Psoas muscle (tissue), 8 donors: ENCODE measurements around the gene FHL3. TPM values are rescaled to one million over a fixed set of nuclear protein-coding genes. Genes with fewer than 3 reads are reported as not detected.

Experiments
- ATAC-seq, 4 donors: fragments of 200-7000 bp; cut with Tn5 transposase; one replicate each; pipeline ENCODE4 v1.9.1; 2020; ENCODE audit warnings: moderate library complexity in 3 of 4, mild to moderate bottlenecking in 2 of 4
- DNase-seq, 2 donors: peaks; one replicate each; pipeline ENCODE4 v3.0.0-alpha.2; 2020
- H3K27ac ChIP-seq: fragments of 200-600 bp; one replicate; pipeline ENCODE4 v1.8.0; 2022
- H3K27me3 ChIP-seq, 3 donors: fragments of 200-600 bp in 1 of 3; one replicate each; pipeline versions ENCODE4 v1.6.1 to v1.8.0; 2013 to 2022; ENCODE audit warnings: low read length in 2 of 3, mild to moderate bottlenecking in 2 of 3, moderate library complexity in 1 of 3; ENCODE audit not compliant: insufficient read depth in 3 of 3
- H3K36me3 ChIP-seq, 2 donors: fragments of 200-600 bp in 1 of 2; one replicate each; pipeline versions ENCODE4 v1.6.1 to v1.8.0; 2013 to 2022; ENCODE audit warnings: low read depth in 1 of 2, mild to moderate bottlenecking in 1 of 2, moderate library complexity in 1 of 2; ENCODE audit not compliant: insufficient read depth in 1 of 2
- H3K4me1 ChIP-seq: fragments of 200-600 bp; one replicate; pipeline ENCODE4 v1.8.0; 2022
- H3K4me3 ChIP-seq: fragments of 200-600 bp; one replicate; pipeline ENCODE4 v1.8.0; 2022; ENCODE audit warnings: mild to moderate bottlenecking
- H3K9me3 ChIP-seq: fragments of 200-600 bp; one replicate; pipeline ENCODE4 v1.8.0; 2022
- CTCF ChIP-seq: fragments of 200-600 bp; IDR thresholded peaks from one replicate; pipeline ENCODE4 v1.8.0; 2022; ENCODE audit warnings: antibody characterized with exemption
- WGBS, 3 donors: extraction: QIAGEN DNeasy Blood & Tissue Kit; methylation state at CpG; one replicate each; pipeline versions ENCODE4 v1.1.6 to v1.1.7; 2013; 5-methylcytosine and 5-hydroxymethylcytosine counted together
- intact Hi-C, 2 donors: fragments of 100-400 bp; cut with DNase I; formaldehyde crosslinking; loops; one replicate each; pipeline versions ENCODE4 v1.11.0 to v1.14.2; 2022
- polyA plus RNA-seq, 3 donors: library from polyadenylated mRNA; stranded (reverse); fragments of 200-250 nt; gene quantifications; one replicate each; pipeline ENCODE4 v1.2.3, GENCODE V29; 2013
- total RNA-seq, 4 donors: library from RNA; stranded (reverse); fragmentation: NEBNext Ultra II Directional in 2 of 4; extraction: Animal tissue kit (Norgen Biotek cat#: 25700) in 2 of 4; gene quantifications; one replicate each; pipeline versions ENCODE4 v1.2.1 to v1.2.4, GENCODE V29; 2021 to 2023
- donor health status: healthy with polysubstance abuse.
- donor health status: DM: no; HTN: no; CAD: no; lungs with moderate emphysema.
- donor health status: Bipolar disorder and iron deficiency.
- donor health status: healthy.
- donor health status: DM: yes; HTN: yes; CAD: no.
- donor health status: DM: no; HTN: no; CAD: no.
- donor health status: DM: no; HTN: no; CAD: no.
- donor health status: DM: yes; HTN: yes; CAD: no.

FHL3 gene
- total and polyA plus RNA-seq, 7 donors: 41.6 to 1,187 (median 491) TPM

- Histone ChIP-seq H3K9me3 (no peaks in the 10 kb centered on the region), H3K36me3 (peaks cover 5 to 26% of the 10 kb centered on the region in 2 donors), H3K27me3 (no peaks in the 10 kb centered on the region), H3K27ac (peak overlapping the region; percentile 72), H3K4me3 (peak overlapping the region; percentile 15), H3K4me1 (peaks cover 62% of the 10 kb centered on the region)
- intact Hi-C loops: loop anchor here in 1 of 2 donors (5.0 to 10.0 kb wide), 3 partner anchors 557 to 1865 kb away; no protein-coding TSS in a partner anchor
- TF ChIP-seq CTCF: no peak
- ATAC-seq (peak; percentile 57 to 71 (median 66)), DNase-seq (peak; percentile 37 to 72)
- 7 to 13% (median 9%) methylated on average over 11 to 12 of the region's 12 CpGs for WGBS, 3 donors
These were observed 24.6 kb upstream of the FHL3 start for GRCh38 chr1:38029685-38030511.

- WGBS, 3 donors: 8 to 12% (median 10%) methylated on average over 23 of the region's 23 CpGs
- Histone ChIP-seq H3K4me3 (no peak overlapping the region), H3K27ac (peak overlapping the region; percentile 72), H3K27me3 (no peaks in the 10 kb centered on the region), H3K4me1 (peaks cover 68% of the 10 kb centered on the region), H3K36me3 (peaks cover 7 to 33% of the 10 kb centered on the region in 2 donors), H3K9me3 (no peaks in the 10 kb centered on the region)
- TF ChIP-seq CTCF: no peak
- intact Hi-C loops: loop anchor here in 1 of 2 donors (5.0 to 10.0 kb wide), 3 partner anchors 558 to 1864 kb away; no protein-coding TSS in a partner anchor
- ATAC-seq (peak; percentile 37 to 64 (median 57)), DNase-seq (peak; percentile 39 to 75)
These were observed 23.9 kb upstream of the FHL3 start for GRCh38 chr1:38029081-38029681.

GRCh38 chr1:38028671-38029070 is 23.4 kb upstream of the FHL3 start:
- ATAC-seq (peak in 3 of 4 donors; percentile 3 to 14 (median 10)), DNase-seq (no peak)
- Histone ChIP-seq H3K4me3 (no peak overlapping the region), H3K4me1 (peaks cover 73% of the 10 kb centered on the region), H3K9me3 (no peaks in the 10 kb centered on the region), H3K36me3 (peaks cover 7 to 38% of the 10 kb centered on the region in 2 donors), H3K27me3 (no peaks in the 10 kb centered on the region), H3K27ac (peak overlapping the region; percentile 72)
- WGBS, 3 donors: 43 to 78% (median 49%) methylated on average over 2 of the region's 2 CpGs
- no peak for TF ChIP-seq CTCF
- intact Hi-C loops: loop anchor here in 1 of 2 donors (5.0 to 10.0 kb wide), 3 partner anchors 559 to 1864 kb away; no protein-coding TSS in a partner anchor

GRCh38 chr1:38028105-38028591 is 22.8 kb upstream of the FHL3 start:
- intact Hi-C loops: loop anchor here in 1 of 2 donors (5.0 to 10.0 kb wide), 3 partner anchors 559 to 1863 kb away; no protein-coding TSS in a partner anchor
- H3K27ac ChIP-seq: peak overlapping the region; percentile 72
- H3K9me3 ChIP-seq: no peaks in the 10 kb centered on the region
- peak; percentile 12 to 29 (median 22) for ATAC-seq
- H3K4me1 ChIP-seq: peaks cover 78% of the 10 kb centered on the region
- 49 to 74% (median 51%) methylated on average over 3 of the region's 3 CpGs for WGBS, 3 donors
- no peak overlapping the region for H3K4me3 ChIP-seq
- H3K27me3 ChIP-seq: no peaks in the 10 kb centered on the region
- no peak for DNase-seq
- peaks cover 7 to 43% of the 10 kb centered on the region in 2 donors for H3K36me3 ChIP-seq
- TF ChIP-seq CTCF: no peak
